ENCODE data around the gene IRS2. TPM values are rescaled to one million over a fixed set of nuclear protein-coding genes. Genes with fewer than 3 reads are reported as not detected.

IRS2 gene
- total RNA-seq, 4 donors from 2014 or later: 42.3 to 82.5 (median 52.6) TPM

DNA sequence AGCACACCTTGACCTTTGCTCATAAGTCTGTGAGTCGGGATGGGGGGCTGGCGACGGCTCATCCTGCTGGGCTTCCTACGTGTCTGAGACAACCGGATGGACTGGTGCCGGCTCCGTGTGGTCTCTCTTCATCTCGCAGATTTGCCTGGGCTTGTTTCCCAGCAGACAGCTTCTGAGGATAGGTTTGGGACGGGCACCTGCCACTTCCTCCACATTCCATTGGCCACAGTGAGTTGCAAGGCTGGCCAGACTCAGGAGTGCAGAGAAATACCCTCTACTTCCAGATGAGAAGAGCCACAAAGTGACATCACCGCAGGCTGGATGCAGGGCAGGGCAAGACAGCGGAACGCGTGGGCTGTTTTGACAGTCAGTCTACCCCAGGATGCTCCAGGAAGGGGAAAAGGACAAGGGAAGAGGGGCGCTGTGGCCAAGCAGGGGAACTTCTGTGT is 48.1 kb downstream of the IRS2 start:
- TF ChIP-seq, protein P1, sequence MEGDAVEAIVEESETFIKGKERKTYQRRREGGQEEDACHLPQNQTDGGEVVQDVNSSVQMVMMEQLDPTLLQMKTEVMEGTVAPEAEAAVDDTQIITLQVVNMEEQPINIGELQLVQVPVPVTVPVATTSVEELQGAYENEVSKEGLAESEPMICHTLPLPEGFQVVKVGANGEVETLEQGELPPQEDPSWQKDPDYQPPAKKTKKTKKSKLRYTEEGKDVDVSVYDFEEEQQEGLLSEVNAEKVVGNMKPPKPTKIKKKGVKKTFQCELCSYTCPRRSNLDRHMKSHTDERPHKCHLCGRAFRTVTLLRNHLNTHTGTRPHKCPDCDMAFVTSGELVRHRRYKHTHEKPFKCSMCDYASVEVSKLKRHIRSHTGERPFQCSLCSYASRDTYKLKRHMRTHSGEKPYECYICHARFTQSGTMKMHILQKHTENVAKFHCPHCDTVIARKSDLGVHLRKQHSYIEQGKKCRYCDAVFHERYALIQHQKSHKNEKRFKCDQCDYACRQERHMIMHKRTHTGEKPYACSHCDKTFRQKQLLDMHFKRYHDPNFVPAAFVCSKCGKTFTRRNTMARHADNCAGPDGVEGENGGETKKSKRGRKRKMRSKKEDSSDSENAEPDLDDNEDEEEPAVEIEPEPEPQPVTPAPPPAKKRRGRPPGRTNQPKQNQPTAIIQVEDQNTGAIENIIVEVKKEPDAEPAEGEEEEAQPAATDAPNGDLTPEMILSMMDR (IDR thresholded peaks at IDR 0.05; ENCODE audit: low read depth): no peak

DNA sequence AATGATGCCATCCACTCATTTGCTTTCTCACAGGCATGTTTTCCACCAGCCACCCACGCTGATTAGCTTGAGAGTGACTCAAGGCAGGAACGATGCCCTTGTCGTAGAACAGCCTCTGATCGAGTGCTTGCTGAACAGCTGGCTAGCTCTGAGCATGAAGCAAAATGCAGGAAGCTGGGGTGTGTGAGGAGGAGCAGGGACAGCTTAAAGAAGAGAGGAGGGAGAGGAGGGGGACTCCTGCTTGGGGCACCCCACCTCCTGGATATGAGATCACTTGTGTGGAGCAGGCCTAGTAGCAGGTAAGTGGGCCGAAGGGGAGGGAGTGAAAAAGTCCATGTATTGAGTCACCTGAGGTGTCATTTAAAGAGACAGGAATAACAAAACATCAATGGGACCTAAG is 48.8 kb downstream of the IRS2 start:
- TF ChIP-seq, protein P1 (IDR thresholded peaks at IDR 0.05; ENCODE audit: low read depth): no peak

DNA sequence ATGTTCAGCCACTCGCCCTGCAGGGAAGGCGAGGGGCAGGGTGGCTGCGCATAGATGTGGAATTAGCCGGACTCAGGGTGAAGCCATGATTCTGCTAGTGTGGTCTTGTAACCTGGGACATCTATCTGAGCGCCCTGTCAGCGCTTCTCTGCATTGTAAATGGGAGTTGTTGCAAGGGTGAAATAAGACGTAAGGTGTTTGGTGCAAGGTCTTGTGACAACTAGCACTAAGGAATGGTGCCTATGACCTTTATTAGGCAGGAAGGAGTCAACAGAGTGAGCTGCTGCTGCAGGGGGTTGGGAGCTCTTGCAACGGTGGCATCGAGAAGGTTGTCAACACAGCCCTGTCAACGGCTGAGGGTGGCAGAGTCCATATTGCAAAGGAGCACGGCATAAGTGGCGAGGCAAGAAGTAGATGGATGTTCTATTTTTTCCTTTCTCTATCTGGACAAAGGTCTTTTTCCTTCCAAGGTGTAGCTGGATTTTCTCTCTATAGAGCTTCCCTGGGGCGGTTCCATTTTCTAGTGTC is 49.3 kb downstream of the IRS2 start:
- TF ChIP-seq, protein P1 (IDR thresholded peaks at IDR 0.05; ENCODE audit: low read depth): no peak

DNA sequence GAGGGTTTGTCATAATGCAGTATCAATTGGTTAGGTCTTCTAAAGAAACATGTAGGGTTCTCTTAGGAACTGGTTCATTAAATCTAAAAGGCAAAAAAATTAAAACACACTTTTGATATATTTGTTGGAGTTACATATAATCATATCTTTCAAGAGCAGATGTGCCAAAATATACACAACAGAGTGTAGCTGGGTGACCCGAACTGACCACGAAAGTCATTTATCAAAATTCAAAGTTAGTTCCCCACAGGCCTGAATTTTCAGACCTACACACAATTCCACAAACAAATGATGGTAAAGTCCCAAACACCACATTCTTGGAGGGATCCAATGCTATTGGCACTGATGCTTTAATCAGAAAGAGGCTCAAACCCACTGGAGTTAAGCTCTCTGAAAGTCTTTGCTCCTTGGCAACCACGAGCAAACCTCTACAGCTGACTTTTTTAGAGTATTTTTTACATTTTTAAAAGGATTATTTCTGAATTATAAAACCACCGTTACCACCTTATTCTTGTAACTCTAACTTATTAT is 50.9 kb downstream of the IRS2 start:
- TF ChIP-seq, protein P1 (IDR thresholded peaks at IDR 0.05; ENCODE audit: low read depth): no peak

DNA sequence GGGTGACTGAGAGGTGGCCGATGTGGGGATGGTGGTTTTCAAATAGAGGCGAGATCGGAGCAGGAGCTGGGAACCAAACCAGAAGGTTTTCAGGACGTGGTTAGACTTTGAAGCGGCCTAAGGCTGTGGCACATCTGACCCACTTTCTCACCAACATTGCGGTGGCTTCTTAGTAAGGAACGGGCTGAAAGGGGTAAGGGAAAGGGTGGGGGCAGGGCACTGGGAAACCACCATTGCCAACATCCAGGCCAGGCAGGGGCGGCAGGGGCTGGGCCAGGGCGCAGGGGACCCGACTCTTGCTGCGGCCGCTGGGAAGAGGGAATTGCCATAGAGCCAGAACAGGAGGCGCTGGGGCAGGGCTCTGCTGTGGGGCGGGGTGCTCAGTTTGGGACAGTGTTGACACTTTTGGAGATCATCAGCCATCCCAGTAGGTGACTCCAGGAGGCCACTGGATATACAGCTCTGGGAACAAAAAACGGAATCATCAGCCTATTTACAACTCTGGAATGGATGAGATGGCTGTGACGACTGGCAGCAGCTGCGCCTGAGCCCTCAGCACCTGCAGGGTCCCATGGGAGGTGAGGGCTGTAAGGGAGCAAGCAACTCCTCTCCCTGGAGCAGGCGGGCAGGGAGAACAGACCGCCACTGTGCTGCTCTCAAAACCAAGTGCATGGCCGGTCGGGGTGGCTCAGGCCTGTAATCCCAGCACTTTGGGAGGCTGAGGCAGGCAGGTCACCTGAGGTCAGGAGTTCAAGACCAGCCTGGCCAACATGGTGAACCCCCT is 52.2 kb downstream of the IRS2 start:
- TF ChIP-seq, protein P1 (IDR thresholded peaks at IDR 0.05; ENCODE audit: low read depth): no peak

DNA sequence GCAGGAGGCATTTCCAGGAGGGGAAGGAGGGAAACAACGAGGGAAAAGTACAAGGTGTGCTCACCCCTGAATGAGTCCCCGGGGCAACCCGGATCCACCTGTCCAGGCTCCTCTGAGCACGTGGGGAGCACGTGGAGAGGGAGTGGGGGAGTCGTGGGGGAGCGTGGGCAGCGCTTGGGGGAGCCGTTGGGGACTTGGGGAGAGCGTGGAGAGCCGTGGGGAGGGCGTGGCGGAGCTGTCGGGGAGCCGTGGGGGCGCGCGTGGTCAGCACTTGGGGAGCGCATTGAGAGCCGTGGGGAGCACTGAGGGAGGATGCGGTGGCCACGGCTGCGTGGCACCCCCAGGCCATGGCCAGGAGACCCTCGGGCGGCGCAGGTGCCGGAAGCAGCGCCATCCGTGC is 52.8 kb downstream of the IRS2 start:
- TF ChIP-seq, protein P1 (IDR thresholded peaks at IDR 0.05; ENCODE audit: low read depth): no peak

DNA sequence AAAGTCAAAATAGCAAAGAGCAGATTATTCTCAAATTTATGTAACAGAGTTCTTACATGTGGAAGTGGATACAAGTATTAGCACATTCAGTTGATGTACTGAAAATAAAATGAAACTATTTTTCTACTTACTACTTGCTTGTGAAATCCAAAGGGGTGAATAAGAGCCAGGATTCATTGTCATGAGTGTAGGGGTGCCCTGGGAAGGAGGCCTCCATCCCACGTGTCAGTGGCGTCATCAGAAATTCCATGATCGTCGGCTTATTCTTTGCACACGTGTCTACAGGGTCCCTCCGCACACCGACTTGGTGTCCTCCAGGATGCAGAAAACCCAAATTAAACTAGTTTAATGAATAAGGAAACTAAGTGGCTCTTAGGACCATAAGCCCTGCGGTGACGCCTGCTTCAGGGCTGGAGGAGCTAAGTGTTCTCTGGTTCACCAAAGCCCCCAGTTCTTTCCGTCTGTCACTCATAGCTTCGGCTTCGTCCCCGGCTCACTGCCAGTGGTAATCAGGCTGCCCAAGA is 55.5 kb downstream of the IRS2 start:
- TF ChIP-seq, protein P1 (IDR thresholded peaks at IDR 0.05; ENCODE audit: low read depth): no peak
